HCT116 (cell line): Measurements from ENCODE around the gene RINT1.

ENCODE experiments used
- CEBPB ChIP-seq: IDR thresholded peaks from 2 replicates; pipeline ENCODE4 v1.6.1; 2012; ENCODE audit warnings: low read depth
- EZH2 ChIP-seq: fragments of 200-600 bp; sonication (generic); IDR thresholded peaks from 2 replicates; pipeline ENCODE4 v1.6.1; 2017; ENCODE audit warnings: antibody characterized with exemption, mixed run types
- EZH2phosphoT487 ChIP-seq: fragments of 200-600 bp; IDR thresholded peaks from 2 replicates; pipeline ENCODE4 v1.6.1; 2018; ENCODE audit warnings: antibody characterized with exemption, borderline replicate concordance
- POLR2A ChIP-seq: IDR thresholded peaks from 2 replicates; pipeline ENCODE4 v1.7.0; 2011; ENCODE audit warnings: borderline replicate concordance; ENCODE audit not compliant: insufficient read depth, insufficient read length; ENCODE audit errors: extremely low read depth
- REST ChIP-seq: IDR thresholded peaks from 2 replicates; pipeline ENCODE4 v1.6.1; 2012; ENCODE audit warnings: low read depth
- TF ChIP-seq, protein P1 (sequence below), 3 experiments: fragments of 200-600 bp in 1 of 3; sonication (generic) in 1 of 3; IDR thresholded peaks in 2 of 3; conservative IDR thresholded peaks in 1 of 3; 2 replicates each; pipeline ENCODE4 v1.5.1; 2012 to 2017; ENCODE audit warnings: low read depth in 2 of 3, low read length in 2 of 3, antibody characterized with exemption in 1 of 3, borderline replicate concordance in 1 of 3, control low read depth in 1 of 3, mild to moderate bottlenecking in 1 of 3, mixed read lengths in 1 of 3, mixed run types in 1 of 3, moderate library complexity in 1 of 3; ENCODE audit not compliant: insufficient read depth in 1 of 3

- TF ChIP-seq REST: no peak
- TF ChIP-seq, protein P1, sequence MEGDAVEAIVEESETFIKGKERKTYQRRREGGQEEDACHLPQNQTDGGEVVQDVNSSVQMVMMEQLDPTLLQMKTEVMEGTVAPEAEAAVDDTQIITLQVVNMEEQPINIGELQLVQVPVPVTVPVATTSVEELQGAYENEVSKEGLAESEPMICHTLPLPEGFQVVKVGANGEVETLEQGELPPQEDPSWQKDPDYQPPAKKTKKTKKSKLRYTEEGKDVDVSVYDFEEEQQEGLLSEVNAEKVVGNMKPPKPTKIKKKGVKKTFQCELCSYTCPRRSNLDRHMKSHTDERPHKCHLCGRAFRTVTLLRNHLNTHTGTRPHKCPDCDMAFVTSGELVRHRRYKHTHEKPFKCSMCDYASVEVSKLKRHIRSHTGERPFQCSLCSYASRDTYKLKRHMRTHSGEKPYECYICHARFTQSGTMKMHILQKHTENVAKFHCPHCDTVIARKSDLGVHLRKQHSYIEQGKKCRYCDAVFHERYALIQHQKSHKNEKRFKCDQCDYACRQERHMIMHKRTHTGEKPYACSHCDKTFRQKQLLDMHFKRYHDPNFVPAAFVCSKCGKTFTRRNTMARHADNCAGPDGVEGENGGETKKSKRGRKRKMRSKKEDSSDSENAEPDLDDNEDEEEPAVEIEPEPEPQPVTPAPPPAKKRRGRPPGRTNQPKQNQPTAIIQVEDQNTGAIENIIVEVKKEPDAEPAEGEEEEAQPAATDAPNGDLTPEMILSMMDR (IDR thresholded peaks at IDR 0.05 in 2 of 3, conservative IDR thresholded peaks at IDR 0.05 in 1 of 3; ENCODE audit: borderline replicate concordance in 1 of 3, insufficient read depth in 1 of 3, low read depth in 2 of 3, low read length in 2 of 3): no peak
- no peak for TF ChIP-seq POLR2A
- no peak for TF ChIP-seq EZH2phosphoT487
- no peak for TF ChIP-seq EZH2
- TF ChIP-seq CEBPB: no peak
Measured at GRCh38 chr7:105581066-105581811, 49.2 kb downstream of the RINT1 start, which contains the start of gene EFCAB10.
